HepG2 (cell line): Measurements from ENCODE around the gene SPIN1. TPM values are rescaled to one million over a fixed set of nuclear protein-coding genes. Genes with fewer than 3 reads are reported as not detected.
"Not testable (repeated sequence)": the region's sequence is repeated elsewhere in the genome, so short reads cannot be mapped to it uniquely, and the experiment has no call there.

Source experiments
- ATAC-seq: fragments of 200-7000 bp; cut with Tn5 transposase; 3 replicates; pipeline ENCODE4 v1.9.1; 2020; ENCODE audit warnings: mild to moderate bottlenecking, moderate library complexity
- BruUV-seq: library from RNA; stranded (reverse); fragments of 400-500 nt; replicated peaks from 2 replicates; lab custom pipeline; 2021; lab: Mats Ljungman, UMichigan
- CTCF ChIA-PET: fragments of 300-600 bp; formaldehyde crosslinking; extraction: SDS; loops from one replicate; lab custom pipeline; 2021; ENCODE audit warnings: low total read pairs, inconsistent platforms, low intra/inter-chr PET ratio; lab: Yijun Ruan, JAX
- POLR2A ChIA-PET: fragments of 350-600 bp; sonication (Branson Sonifier 250); formaldehyde crosslinking; loops from one replicate; lab custom pipeline; 2020; ENCODE audit warnings: antibody characterized with exemption, inconsistent platforms; lab: Yijun Ruan, JAX
- DNase-seq: peaks from one replicate; pipeline ENCODE4 v3.0.0-alpha.2; 2015; ENCODE audit warnings: low spot score
- FAIRE-seq: peaks from 3 replicates; lab custom pipeline; 2011; peaks lifted over from hg19 to GRCh38; lab: Jason Lieb, UNC
- H2AFZ ChIP-seq: one replicate; pipeline ENCODE4 v1.6.1; 2011; ENCODE audit warnings: low read length, inconsistent platforms
- H3K27ac ChIP-seq: fragments of 300-600 bp; 3 replicates; pipeline ENCODE4 v1.8.0; 2011; ENCODE audit warnings: mixed run types, mild to moderate bottlenecking, mixed read lengths, low read length, inconsistent platforms; ENCODE audit not compliant: insufficient read depth; ENCODE audit errors: extremely low read length
- H3K27me3 ChIP-seq, 2 experiments: fragments of 200-600 bp in 1 of 2; 2 replicates in 1 of 2; 3 replicates in 1 of 2; pipeline versions ENCODE4 v1.6.0 to v1.8.0; 2011; ENCODE audit warnings: low read length in 2 of 2, mild to moderate bottlenecking in 2 of 2, moderate library complexity in 2 of 2, inconsistent platforms in 1 of 2; ENCODE audit not compliant: insufficient read depth in 2 of 2, control insufficient read depth in 1 of 2
- H3K36me3 ChIP-seq, 2 experiments: fragments of 200-600 bp in 1 of 2; replicated peaks in 1 of 2; 2 replicates in 1 of 2; 3 replicates in 1 of 2; pipeline versions ENCODE4 v1.5.1 to v1.8.0; 2011; ENCODE audit warnings: low read length in 2 of 2, inconsistent platforms in 1 of 2; ENCODE audit not compliant: insufficient read depth in 2 of 2, control insufficient read depth in 1 of 2
- H3K4me1 ChIP-seq: 2 replicates; pipeline ENCODE4 v1.5.1; 2012; ENCODE audit warnings: low read length, inconsistent platforms; ENCODE audit not compliant: insufficient read depth
- H3K4me2 ChIP-seq: 2 replicates; pipeline ENCODE4 v1.6.0; 2011; ENCODE audit warnings: low read depth, low read length, inconsistent platforms
- H3K4me3 ChIP-seq, 3 experiments: fragments of 200-600 bp in 1 of 3; sonication (generic), shearing (Covaris generic) in 1 of 3; replicated peaks in 1 of 3; 2 replicates each; pipeline ENCODE4 v1.5.1; 2011 to 2016; ENCODE audit warnings: low read length in 3 of 3, inconsistent platforms in 2 of 3, low read depth in 2 of 3, mild to moderate bottlenecking in 2 of 3, control low read depth in 1 of 3, mixed read lengths in 1 of 3; ENCODE audit not compliant: insufficient read depth in 1 of 3
- H3K79me2 ChIP-seq: one replicate; pipeline ENCODE4 v1.6.1; 2011; ENCODE audit warnings: low read length, inconsistent platforms; ENCODE audit not compliant: insufficient read depth
- H3K9ac ChIP-seq: 2 replicates; pipeline ENCODE4 v1.6.0; 2011; ENCODE audit warnings: mild to moderate bottlenecking, low read depth, low read length, inconsistent platforms; ENCODE audit not compliant: insufficient read depth
- H3K9me3 ChIP-seq: 2 replicates; pipeline ENCODE4 v1.5.1; 2012; ENCODE audit warnings: mild to moderate bottlenecking, low read length
- H4K20me1 ChIP-seq: 2 replicates; pipeline ENCODE4 v1.6.0; 2011; ENCODE audit warnings: inconsistent platforms, mild to moderate bottlenecking, low read length, moderate library complexity; ENCODE audit not compliant: insufficient read depth
- HIC2 ChIP-seq: sonication (generic); formaldehyde crosslinking; IDR thresholded peaks from 2 replicates; pipeline ENCODE4 v1.9.0; 2022; ENCODE audit warnings: low read depth, missing genetic modification reagents
- TRIM22 ChIP-seq: fragments of 450-650 bp; IDR thresholded peaks from 2 replicates; pipeline ENCODE4 v1.6.1; 2017
- ZBTB43 ChIP-seq: sonication (generic); formaldehyde crosslinking; conservative IDR thresholded peaks from 2 replicates; pipeline ENCODE4 v1.4.0; 2020; ENCODE audit warnings: missing genetic modification reagents
- ZNF629 ChIP-seq: sonication (generic); formaldehyde crosslinking; conservative IDR thresholded peaks from 2 replicates; pipeline ENCODE4 v1.5.0; 2020; ENCODE audit warnings: missing genetic modification reagents
- WGBS: methylation state at CpG from one replicate; pipeline ENCODE4 v1.1.6; 2017; ENCODE audit warnings: low lambda C conversion rate; 5-methylcytosine and 5-hydroxymethylcytosine counted together
- in situ Hi-C: cut with HindIII; loops from 2 replicates; pipeline ENCODE4 v1.10.0; 2017; ENCODE audit warnings: low pct_unique_long_range_greater_than_20kb; ENCODE audit not compliant: extremely low pct_ligation_motif_present
- intact Hi-C: fragments of 100-400 bp; cut with micrococcal nuclease; formaldehyde crosslinking; loops from one replicate; pipeline ENCODE4 v1.10.0; 2022; ENCODE audit not compliant: unreplicated experiment
- polyA plus RNA-seq, 8 experiments: library from polyadenylated mRNA; depleted of rRNA in 3 of 8; stranded (reverse) in 7 of 8; unstranded in 1 of 8; fragments of >200 nt; fragmentation: Illumina TruSeq in 4 of 8; extraction: Trizol in 4 of 8; gene quantifications; 2 replicates each; pipeline versions ENCODE4 v1.2.1 to v1.2.3, GENCODE V29; 2011 to 2016; ENCODE audit warnings: low read depth in 4 of 8, missing spikeins in 1 of 8, mixed read lengths in 1 of 8; ENCODE audit not compliant: insufficient read depth in 1 of 8
- total RNA-seq, 5 experiments: library from RNA; depleted of rRNA; stranded (reverse); fragments of >200 nt; fragmentation: Illumina TruSeq; extraction: Trizol; gene quantifications; 2 replicates each; pipeline ENCODE4 v1.2.3, GENCODE V29; 2016; ENCODE audit warnings: low read depth in 1 of 5

SPIN1 gene
- total and polyA plus RNA-seq, 2 of the 13 experiments (the other 11 are each of a cell fraction or from before 2014, with no cell fraction given) = 20.0 to 24.3 TPM

GRCh38 chr9:88380118-88380517 lies 8.1 kb upstream of the SPIN1 start (continued):
- TF ChIP-seq ZBTB43 (CRISPR knock-in tag) (no peak), HIC2 (CRISPR knock-in tag) (no peak), TRIM22 (no peak), ZNF629 (CRISPR knock-in tag) (no peak)
- TF ChIP-seq, all 625 proteins: peak for 0

GRCh38 chr9:88381322-88381721 lies 6.9 kb upstream of the SPIN1 start:
- WGBS = 59% methylated on average over 10 of the region's 10 CpGs
- ATAC-seq, H3K9me3 ChIP-seq, POLR2A ChIA-PET, H3K27me3 ChIP-seq, H3K4me1 ChIP-seq, H2AFZ ChIP-seq, H4K20me1 ChIP-seq, H3K27ac ChIP-seq, H3K79me2 ChIP-seq, intact Hi-C loops, H3K4me2 ChIP-seq, H3K9ac ChIP-seq, DNase-seq, BruUV-seq, CTCF ChIA-PET, H3K36me3 ChIP-seq, in situ Hi-C loops, H3K4me3 ChIP-seq, FAIRE-seq: not testable (repeated sequence)
